Erythroblast (primary cell): ENCODE results near the gene TTLL5.

Experiments
- DNase-seq, 2 experiments: peaks; one replicate each; lab custom pipeline; 2025; lab: John Stamatoyannopoulos, UW
- GATA1 ChIP-seq: IDR thresholded peaks from 2 replicates; pipeline ENCODE4 v1.6.1; 2011; ENCODE audit warnings: low read depth, mild to moderate bottlenecking, control low read depth, low read length, moderate library complexity
- POLR2A ChIP-seq: IDR thresholded peaks from 2 replicates; pipeline ENCODE4 v1.6.1; 2011; ENCODE audit warnings: mild to moderate bottlenecking, low read length

The TTLL5 gene

GRCh38 chr14:75865531-75865930 is 204.5 kb downstream of the TTLL5 start:
- DNase-seq, result no peak

GRCh38 chr14:75866970-75867369 is 205.9 kb downstream of the TTLL5 start:
- TF ChIP-seq GATA1 (no peak), POLR2A (no peak)
- DNase-seq, result no peak

More at GRCh38 chr14:75865531-75865930, 204.5 kb downstream of the TTLL5 start:
- TF ChIP-seq POLR2A (no peak), GATA1 (no peak)

- no peak for DNase-seq
- TF ChIP-seq POLR2A (no peak), GATA1 (no peak)
These were observed 210.3 kb downstream of the TTLL5 start for GRCh38 chr14:75871181-75871880.

- TF ChIP-seq POLR2A (no peak), GATA1 (no peak)
- no peak for DNase-seq
These were observed 214.9 kb downstream of the TTLL5 start for GRCh38 chr14:75875958-75876357.

- no peak for TF ChIP-seq POLR2A
- no peak for TF ChIP-seq GATA1
- DNase-seq, result no peak
These were observed 215.5 kb downstream of the TTLL5 start for GRCh38 chr14:75876530-75876929.

- DNase-seq, result no peak
- TF ChIP-seq GATA1 (no peak), POLR2A (no peak)
These were observed 216.2 kb downstream of the TTLL5 start for GRCh38 chr14:75877292-75877691.

GRCh38 chr14:75877884-75878283 is 216.8 kb downstream of the TTLL5 start:
- DNase-seq, result no peak
- TF ChIP-seq GATA1 (no peak), POLR2A (no peak)

- DNase-seq, result no peak
- TF ChIP-seq POLR2A, result no peak
- TF ChIP-seq GATA1, result no peak
These were observed 218.0 kb downstream of the TTLL5 start for GRCh38 chr14:75879031-75879430.

GRCh38 chr14:75880512-75880911 is 219.5 kb downstream of the TTLL5 start:
- peak; percentile 8 to 17 for DNase-seq
- TF ChIP-seq GATA1 (no peak), POLR2A (no peak)

GRCh38 chr14:75881994-75882393 is 220.9 kb downstream of the TTLL5 start:
- no peak for TF ChIP-seq POLR2A
- TF ChIP-seq GATA1, result no peak
- DNase-seq, result no peak

GRCh38 chr14:75884198-75884611 is 223.2 kb downstream of the TTLL5 start:
- no peak for TF ChIP-seq GATA1
- DNase-seq, result no peak

GRCh38 chr14:75885829-75886228 is 224.8 kb downstream of the TTLL5 start:
- DNase-seq, result no peak
- TF ChIP-seq POLR2A, result no peak
- no peak for TF ChIP-seq GATA1

- no peak for DNase-seq
These were observed 225.7 kb downstream of the TTLL5 start for GRCh38 chr14:75886636-75887348.

GRCh38 chr14:75888945-75889344 is 227.9 kb downstream of the TTLL5 start:
- no peak for TF ChIP-seq POLR2A
- no peak for TF ChIP-seq GATA1
- no peak for DNase-seq

More at GRCh38 chr14:75886636-75887348, 225.7 kb downstream of the TTLL5 start:
- TF ChIP-seq POLR2A, result no peak
- TF ChIP-seq GATA1, result no peak
